ENCODE results near the gene MYO1C.

Gene MYO1C

GRCh38 chr17:1493291-1493980 lies 950 bp upstream of the MYO1C start:
- TF ChIP-seq RAD21 (IDR thresholded peaks at IDR 0.05; ENCODE audit: low read depth), result no peak
- TF ChIP-seq TCF12 (IDR thresholded peaks at IDR 0.05; ENCODE audit: low read depth), result no peak
- no peak for TF ChIP-seq CREB1 (IDR thresholded peaks at IDR 0.05; ENCODE audit: low read depth)
- no peak for TF ChIP-seq CEBPB (IDR thresholded peaks at IDR 0.05)
- TF ChIP-seq USF1 (IDR thresholded peaks at IDR 0.05), result no peak
- TF ChIP-seq ZBTB7A (IDR thresholded peaks at IDR 0.05; ENCODE audit: low read depth), result no peak
- no peak for TF ChIP-seq REST (IDR thresholded peaks at IDR 0.05; ENCODE audit: low read depth)
- no peak for TF ChIP-seq YY1 (IDR thresholded peaks at IDR 0.05; ENCODE audit: low read depth)
- TF ChIP-seq EP300 (IDR thresholded peaks at IDR 0.05; ENCODE audit: borderline replicate concordance), result no peak
- TF ChIP-seq EGR1 (IDR thresholded peaks at IDR 0.05), result no peak
- no peak for TF ChIP-seq NFIC (IDR thresholded peaks at IDR 0.05)
- TF ChIP-seq TAF1 (IDR thresholded peaks at IDR 0.05; ENCODE audit: low read depth), result no peak
- TF ChIP-seq MAX (IDR thresholded peaks at IDR 0.05), result no peak
- no peak for TF ChIP-seq TEAD4 (IDR thresholded peaks at IDR 0.05)
- TF ChIP-seq FOXM1 (IDR thresholded peaks at IDR 0.05; ENCODE audit: borderline replicate concordance, low read depth), result no peak

GRCh38 chr17:1491443-1492248 lies 840 bp downstream of the MYO1C start:
- TF ChIP-seq FOXM1 (IDR thresholded peaks at IDR 0.05; ENCODE audit: borderline replicate concordance, low read depth) (no peak), TEAD4 (IDR thresholded peaks at IDR 0.05) (no peak), CREB1 (IDR thresholded peaks at IDR 0.05; ENCODE audit: low read depth) (no peak), CEBPB (IDR thresholded peaks at IDR 0.05) (no peak), NFIC (IDR thresholded peaks at IDR 0.05) (no peak), EP300 (IDR thresholded peaks at IDR 0.05; ENCODE audit: borderline replicate concordance) (no peak), USF1 (IDR thresholded peaks at IDR 0.05) (no peak), TCF12 (IDR thresholded peaks at IDR 0.05; ENCODE audit: low read depth) (no peak), TAF1 (IDR thresholded peaks at IDR 0.05; ENCODE audit: low read depth) (no peak)

- TF ChIP-seq ZBTB7A (IDR thresholded peaks at IDR 0.05; ENCODE audit: low read depth), result peak; percentile 86
- TF ChIP-seq TEAD4 (IDR thresholded peaks at IDR 0.05), result no peak
- peak; percentile 41; the same call in 1 of the 2 replicates for TF ChIP-seq TCF12 (IDR thresholded peaks at IDR 0.05; ENCODE audit: low read depth)
- peak; percentile 52; the same call in 1 of the 2 replicates for TF ChIP-seq MAX (IDR thresholded peaks at IDR 0.05)
Observed at GRCh38 chr17:1490643-1491442, 1.6 kb downstream of the MYO1C start.

GRCh38 chr17:1488826-1489270 lies 3.6 kb downstream of the MYO1C start:
- no peak for TF ChIP-seq USF1 (IDR thresholded peaks at IDR 0.05)
- TF ChIP-seq RAD21 (IDR thresholded peaks at IDR 0.05; ENCODE audit: low read depth), result no peak
- no peak for TF ChIP-seq CREB1 (IDR thresholded peaks at IDR 0.05; ENCODE audit: low read depth)
- no peak for TF ChIP-seq TEAD4 (IDR thresholded peaks at IDR 0.05)

GRCh38 chr17:1487939-1488825 lies 4.3 kb downstream of the MYO1C start:
- peak; percentile 52; the same call in 1 of the 2 replicates for TF ChIP-seq CREB1 (IDR thresholded peaks at IDR 0.05; ENCODE audit: low read depth)
- peak; percentile 51; the same call in 1 of the 2 replicates for TF ChIP-seq YY1 (IDR thresholded peaks at IDR 0.05; ENCODE audit: low read depth)
- no peak for TF ChIP-seq REST (IDR thresholded peaks at IDR 0.05; ENCODE audit: low read depth)
- no peak; the same call in 1 of the 2 replicates for TF ChIP-seq RAD21 (IDR thresholded peaks at IDR 0.05; ENCODE audit: low read depth)
- TF ChIP-seq MAX (IDR thresholded peaks at IDR 0.05), result peak; percentile 57
- TF ChIP-seq TAF1 (IDR thresholded peaks at IDR 0.05; ENCODE audit: low read depth), result no peak
- peak; percentile 39; the same call in 1 of the 2 replicates for TF ChIP-seq EP300 (IDR thresholded peaks at IDR 0.05; ENCODE audit: borderline replicate concordance)
- peak; percentile 99 for TF ChIP-seq TEAD4 (IDR thresholded peaks at IDR 0.05)
- peak; percentile 73; the same call in 1 of the 2 replicates for TF ChIP-seq TCF12 (IDR thresholded peaks at IDR 0.05; ENCODE audit: low read depth)
- no peak for TF ChIP-seq CEBPB (IDR thresholded peaks at IDR 0.05)
- peak; percentile 97 for TF ChIP-seq EGR1 (IDR thresholded peaks at IDR 0.05)
- TF ChIP-seq NFIC (IDR thresholded peaks at IDR 0.05), result peak; percentile 24; the same call in 1 of the 2 replicates
- no peak for TF ChIP-seq FOXM1 (IDR thresholded peaks at IDR 0.05; ENCODE audit: borderline replicate concordance, low read depth)
- TF ChIP-seq ZBTB7A (IDR thresholded peaks at IDR 0.05; ENCODE audit: low read depth), result peak; percentile 91
